ENCODE data around the gene FBXL19.

DNA sequence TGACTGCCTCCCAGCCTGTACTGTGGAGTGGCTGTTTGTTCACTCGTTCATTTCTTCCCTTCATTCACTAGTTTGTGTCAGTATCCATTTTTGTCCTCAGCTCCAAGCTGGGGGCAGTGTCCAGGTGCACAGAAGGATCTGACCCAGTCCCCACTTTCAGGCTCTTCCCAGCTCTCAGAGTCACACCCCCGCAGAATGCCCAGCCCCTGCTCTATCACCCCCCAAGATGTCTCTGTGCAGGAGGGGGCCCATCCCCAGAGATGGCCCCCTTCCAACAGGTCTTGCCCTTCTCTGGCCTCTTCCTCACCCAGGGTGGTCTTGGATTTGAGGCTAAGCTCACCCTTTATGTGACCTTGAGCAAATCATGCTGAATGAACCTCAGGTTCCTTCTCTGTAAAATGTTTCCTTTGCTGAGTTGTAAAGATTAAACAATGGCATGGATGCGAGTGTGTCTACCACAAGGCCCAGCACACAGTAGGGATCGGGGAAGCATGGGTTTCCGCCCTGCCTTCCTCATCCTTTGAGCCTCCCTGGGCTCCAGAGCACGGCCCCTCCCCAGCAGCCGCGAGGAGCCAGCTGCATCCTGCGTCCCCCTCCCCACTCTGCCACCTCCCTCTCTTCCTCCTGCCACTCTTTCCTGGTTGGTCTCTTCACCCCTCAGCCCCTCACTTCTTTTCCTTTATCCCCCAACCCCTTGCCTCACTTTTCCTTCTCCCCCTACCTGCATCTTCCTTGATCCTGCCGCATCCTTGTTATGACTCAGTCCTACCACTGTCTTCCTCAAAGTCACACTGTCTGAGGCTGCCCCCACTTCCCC, 2.8 kb downstream of the FBXL19 start:
- TF ChIP-seq RFX5 (IDR thresholded peaks at IDR 0.05; ENCODE audit: low read length) = no peak
- no peak for TF ChIP-seq FOSL2 (IDR thresholded peaks at IDR 0.05; ENCODE audit: borderline replicate concordance, low read depth)
- no peak for TF ChIP-seq POLR2AphosphoS5 (IDR thresholded peaks at IDR 0.05; ENCODE audit: low read depth, low read length)
- no peak for TF ChIP-seq ZBTB33 (IDR thresholded peaks at IDR 0.05; ENCODE audit: borderline replicate concordance, low read depth)
- TF ChIP-seq, protein P1, sequence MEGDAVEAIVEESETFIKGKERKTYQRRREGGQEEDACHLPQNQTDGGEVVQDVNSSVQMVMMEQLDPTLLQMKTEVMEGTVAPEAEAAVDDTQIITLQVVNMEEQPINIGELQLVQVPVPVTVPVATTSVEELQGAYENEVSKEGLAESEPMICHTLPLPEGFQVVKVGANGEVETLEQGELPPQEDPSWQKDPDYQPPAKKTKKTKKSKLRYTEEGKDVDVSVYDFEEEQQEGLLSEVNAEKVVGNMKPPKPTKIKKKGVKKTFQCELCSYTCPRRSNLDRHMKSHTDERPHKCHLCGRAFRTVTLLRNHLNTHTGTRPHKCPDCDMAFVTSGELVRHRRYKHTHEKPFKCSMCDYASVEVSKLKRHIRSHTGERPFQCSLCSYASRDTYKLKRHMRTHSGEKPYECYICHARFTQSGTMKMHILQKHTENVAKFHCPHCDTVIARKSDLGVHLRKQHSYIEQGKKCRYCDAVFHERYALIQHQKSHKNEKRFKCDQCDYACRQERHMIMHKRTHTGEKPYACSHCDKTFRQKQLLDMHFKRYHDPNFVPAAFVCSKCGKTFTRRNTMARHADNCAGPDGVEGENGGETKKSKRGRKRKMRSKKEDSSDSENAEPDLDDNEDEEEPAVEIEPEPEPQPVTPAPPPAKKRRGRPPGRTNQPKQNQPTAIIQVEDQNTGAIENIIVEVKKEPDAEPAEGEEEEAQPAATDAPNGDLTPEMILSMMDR (IDR thresholded peaks at IDR 0.05) = no peak
- no peak for TF ChIP-seq YY1 (IDR thresholded peaks at IDR 0.05; ENCODE audit: low read depth)
- no peak for TF ChIP-seq FOXM1 (IDR thresholded peaks at IDR 0.05; ENCODE audit: low read depth)
- TF ChIP-seq SIN3A (IDR thresholded peaks at IDR 0.05; ENCODE audit: borderline replicate concordance, low read depth, low read length) = no peak
